NCI-H2227 (cell line): ENCODE results near the gene DGKB.
A peak's percentile ranks its signal among the peaks of the same experiment; 100 is the strongest.
"Not testable (repeated sequence)": the region's sequence is repeated elsewhere in the genome, so short reads cannot be mapped to it uniquely, and the experiment has no call there.

ENCODE experiments used
- DNase-seq: peaks from one replicate; lab custom pipeline; 2025; ENCODE audit not compliant: unreplicated experiment; lab: John Stamatoyannopoulos, UW

DGKB gene

GRCh38 chr7:14332155-14332554 is 570.4 kb downstream of the DGKB start:
- no peak for DNase-seq

DNA sequence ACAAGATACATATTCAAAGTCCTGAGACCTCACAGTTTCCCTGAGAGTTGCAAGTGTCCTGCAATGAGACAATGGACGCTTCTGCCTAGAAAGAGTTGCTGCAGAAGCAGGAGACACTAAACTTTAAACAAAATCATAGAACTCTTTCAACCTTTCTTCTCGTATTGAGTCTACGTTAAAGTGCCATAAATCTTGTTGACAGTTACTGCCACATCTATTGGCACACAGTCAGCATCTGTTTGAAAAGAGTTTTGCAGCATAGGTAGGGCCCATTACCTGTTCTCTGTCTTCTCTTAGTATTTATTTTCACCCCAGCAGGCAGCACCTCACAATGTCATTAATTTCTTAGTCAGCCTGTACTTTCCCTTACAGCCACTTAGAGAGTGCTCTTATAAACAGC is 577.8 kb downstream of the DGKB start:
- DNase-seq = no peak

DNA sequence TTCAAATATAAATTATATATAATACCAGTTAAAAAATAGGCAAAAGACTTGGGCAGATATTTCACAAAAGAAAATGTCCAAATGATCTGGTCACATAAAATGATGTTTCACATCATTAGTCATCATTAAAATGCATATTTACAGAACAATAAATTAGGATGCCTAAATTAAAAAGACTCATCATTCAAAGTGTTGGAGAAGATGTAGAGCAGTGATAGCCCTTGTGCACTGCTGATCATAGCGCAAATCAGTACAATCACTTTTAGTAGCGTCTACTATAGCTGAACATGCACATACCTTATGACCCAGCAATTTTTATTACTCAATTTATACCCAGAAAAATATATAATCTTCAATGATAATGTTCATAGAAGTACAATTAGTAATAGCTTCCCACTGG is 579.8 kb downstream of the DGKB start:
- no peak for DNase-seq

GRCh38 chr7:14321947-14322346 is 580.6 kb downstream of the DGKB start:
- DNase-seq = no peak

- DNase-seq = no peak
These were observed 593.1 kb downstream of the DGKB start for GRCh38 chr7:14309432-14309831.

DNA sequence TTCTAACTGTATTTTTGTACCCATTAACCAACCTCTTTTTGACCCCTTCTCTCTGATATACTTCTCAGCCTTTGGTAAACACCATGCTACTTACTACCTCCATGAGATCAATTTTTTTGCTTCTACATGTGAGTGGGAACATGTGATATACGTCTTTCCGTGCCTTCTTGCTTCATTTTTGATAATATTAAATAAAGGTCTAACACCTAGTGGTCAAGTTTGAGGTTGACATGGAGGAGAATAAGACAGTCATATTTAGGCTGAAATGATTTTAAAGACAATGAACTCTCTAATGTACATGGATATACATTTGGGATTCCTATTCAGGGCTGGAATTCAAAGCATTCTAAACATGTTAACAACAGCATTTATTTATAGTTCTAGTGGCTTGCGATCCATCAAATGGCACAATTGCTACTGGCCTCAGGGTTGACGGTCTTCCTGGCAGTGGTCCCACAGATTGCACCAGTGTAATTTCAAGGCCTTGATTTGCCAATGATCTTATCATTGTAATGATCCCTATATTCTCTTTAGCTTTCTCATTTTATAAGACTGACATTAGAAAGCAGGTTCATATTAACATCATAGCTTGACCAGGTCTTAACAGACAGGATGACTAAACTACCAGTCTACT is 597.2 kb downstream of the DGKB start:
- no peak for DNase-seq

DNA sequence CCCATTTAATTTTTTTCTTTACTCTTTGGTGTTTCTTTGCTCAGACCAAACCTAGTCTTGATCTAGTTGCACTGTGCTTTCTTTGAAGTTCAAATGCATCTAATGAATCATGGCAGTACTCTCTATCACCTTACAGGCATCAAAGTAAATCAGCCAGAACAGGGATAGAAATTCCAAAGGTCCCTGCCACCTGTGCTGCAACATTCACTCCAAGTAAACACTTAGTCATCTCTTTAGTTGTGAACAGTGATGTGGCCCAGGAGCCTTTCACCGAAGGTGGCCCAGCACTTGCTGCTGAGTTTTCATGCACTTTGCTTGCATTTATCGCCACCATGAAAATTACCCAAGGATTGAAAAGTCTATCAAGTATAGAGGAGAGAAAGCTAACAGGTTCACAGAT is 599.0 kb downstream of the DGKB start:
- no peak for DNase-seq

DNA sequence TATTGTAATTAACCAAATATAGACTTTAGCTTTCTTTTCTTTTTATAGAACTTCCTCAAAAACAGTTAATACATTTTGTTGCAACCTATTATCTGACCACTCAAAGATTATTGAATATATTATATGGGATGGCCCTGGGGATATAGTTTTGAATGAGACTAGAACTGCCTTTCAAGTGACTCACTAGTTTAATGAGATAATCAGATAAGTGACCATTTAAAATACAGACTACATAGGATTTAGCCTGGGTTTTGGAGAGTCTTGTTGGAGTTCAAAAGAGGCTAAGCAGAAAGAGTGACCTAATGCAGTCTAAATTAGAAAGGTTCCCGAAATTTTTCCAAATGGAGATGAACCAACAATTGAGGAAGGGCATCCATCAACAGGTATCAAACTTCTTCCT is 607.9 kb downstream of the DGKB start:
- no peak for DNase-seq

DNA sequence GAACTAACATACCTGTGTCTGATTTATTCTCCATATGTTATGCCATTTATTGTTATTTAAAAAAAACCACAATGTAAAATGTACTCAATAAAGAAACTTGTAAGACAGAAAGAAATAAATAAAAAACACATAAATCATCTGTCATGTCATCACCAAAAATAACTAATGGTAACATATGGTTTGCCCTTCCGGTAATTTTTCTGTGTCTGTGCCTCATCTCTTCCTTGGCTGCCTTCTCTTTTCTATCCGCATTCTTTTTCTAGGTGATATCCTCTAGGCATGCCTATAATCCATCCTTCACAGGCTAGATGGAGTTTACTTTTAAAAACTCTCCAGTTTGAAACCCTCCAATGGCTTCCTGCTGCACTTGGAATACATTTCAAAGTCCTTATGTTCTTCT is 609.1 kb downstream of the DGKB start:
- no peak for DNase-seq

GRCh38 chr7:14292737-14293136 is 609.8 kb downstream of the DGKB start:
- no peak for DNase-seq

- DNase-seq = no peak
These were observed 612.6 kb downstream of the DGKB start for GRCh38 chr7:14289957-14290356.

DNA sequence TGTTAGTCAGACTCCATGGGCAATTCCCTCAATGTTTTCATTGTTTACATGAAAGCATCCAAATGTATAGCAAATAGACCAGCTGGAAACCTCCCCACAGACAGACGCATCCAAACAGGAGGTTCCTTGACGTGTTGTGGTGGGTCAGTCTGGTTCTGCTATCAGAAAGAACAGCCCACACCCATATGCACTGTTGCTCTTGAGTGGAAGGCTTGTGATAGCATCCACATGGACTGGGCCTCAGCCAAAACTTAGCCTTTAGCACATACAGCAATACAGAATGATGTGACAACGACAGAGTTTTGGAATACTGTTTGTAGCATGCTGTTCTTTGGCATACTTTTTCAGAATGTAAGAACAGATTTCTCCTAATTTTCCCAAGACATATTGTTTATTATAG is 613.9 kb downstream of the DGKB start:
- DNase-seq = no peak

DNA sequence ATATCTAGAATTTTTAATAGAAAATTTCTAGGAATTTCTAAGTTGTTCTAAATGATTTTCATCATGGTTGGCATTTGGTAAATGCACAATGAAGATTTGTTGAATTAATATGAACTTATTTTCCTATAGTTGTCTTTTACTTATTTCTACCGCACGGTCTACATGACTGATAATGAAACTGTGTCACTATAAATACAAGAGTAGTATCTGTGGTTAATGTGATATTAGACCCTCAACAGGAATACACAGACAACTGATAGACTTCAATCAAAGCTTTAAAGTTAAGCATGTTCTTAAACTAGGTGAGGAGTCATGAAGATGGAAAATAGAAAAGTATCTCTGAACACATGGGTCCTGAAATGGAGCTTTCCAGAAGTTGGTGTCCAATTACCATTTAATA is 615.2 kb downstream of the DGKB start:
- no peak for DNase-seq

DNA sequence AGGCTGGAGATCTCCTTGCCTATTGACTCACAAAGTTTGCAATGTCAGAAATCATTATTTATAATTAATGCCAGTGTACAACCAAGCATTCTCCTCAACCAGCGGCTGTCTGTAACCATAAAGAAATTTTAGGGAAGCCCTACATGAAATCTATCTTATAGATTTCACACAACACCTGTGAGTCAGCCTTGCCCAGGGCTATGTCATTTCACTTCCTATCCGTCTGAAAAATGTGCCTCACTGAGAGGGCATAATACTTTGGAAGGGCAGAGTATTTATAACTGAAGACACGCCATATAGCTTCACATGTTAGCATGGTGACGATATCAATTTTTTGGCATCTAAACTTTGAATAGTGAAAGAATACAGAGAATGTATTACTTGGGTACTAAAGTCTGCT is 616.5 kb downstream of the DGKB start:
- DNase-seq = no peak

DNA sequence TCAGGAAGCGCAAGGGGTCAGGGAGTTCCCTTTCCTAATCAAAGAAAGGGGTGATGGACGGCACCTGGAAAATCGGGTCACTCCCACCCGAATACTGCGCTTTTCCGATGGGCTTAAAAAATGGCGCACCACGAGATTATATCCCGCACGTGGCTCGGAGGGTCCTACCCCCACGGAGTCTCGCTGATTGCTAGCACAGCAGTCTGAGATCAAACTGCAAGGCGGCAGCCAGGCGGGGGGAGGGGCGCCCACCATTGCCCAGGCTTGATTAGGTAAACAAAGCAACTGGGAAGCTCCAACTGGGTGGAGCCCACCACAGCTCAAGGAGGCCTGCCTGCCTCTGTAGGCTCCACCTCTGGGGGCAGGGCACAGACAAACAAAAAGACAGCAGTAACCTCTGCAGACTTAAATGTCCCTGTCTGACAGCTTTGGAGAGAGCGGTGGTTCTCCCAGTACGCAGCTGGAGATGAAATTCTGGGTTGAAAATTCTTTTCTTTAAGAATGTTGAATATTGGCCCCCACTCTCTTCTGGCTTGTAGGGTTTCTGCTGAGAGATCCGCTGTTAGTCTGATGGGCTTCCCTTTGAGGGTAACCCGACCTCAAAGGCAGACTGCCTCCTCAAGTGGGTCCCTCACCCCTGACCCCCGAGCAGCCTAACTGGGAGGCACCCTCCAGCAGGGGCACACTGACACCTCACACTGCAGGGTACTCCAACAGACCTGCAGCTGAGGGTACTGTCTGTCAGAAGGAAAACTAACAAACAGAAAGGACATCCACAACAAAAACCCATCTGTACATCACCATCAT is 623.3 kb downstream of the DGKB start:
- not testable (repeated sequence) for DNase-seq

DNA sequence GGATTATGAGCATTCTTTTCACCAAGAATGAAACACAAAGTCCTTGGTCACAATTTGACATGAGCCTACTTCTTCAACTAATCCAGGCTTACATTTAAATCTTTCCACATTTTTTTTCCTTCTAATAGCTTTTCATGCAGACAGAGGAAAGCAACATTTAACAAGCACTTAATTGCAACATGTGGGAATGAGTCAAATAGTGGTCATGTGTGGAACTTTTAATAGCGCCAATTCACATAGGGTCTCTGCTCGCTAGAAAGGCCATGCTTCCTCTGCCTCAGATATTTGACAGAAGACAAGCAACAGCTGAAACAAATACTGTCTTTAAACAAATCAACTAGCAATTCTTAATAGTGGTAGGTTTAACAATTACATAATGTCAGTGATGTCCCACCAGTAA is 627.2 kb downstream of the DGKB start:
- DNase-seq = no peak

GRCh38 chr7:14271441-14271840 is 631.1 kb downstream of the DGKB start:
- peak; percentile 14 for DNase-seq

DNA sequence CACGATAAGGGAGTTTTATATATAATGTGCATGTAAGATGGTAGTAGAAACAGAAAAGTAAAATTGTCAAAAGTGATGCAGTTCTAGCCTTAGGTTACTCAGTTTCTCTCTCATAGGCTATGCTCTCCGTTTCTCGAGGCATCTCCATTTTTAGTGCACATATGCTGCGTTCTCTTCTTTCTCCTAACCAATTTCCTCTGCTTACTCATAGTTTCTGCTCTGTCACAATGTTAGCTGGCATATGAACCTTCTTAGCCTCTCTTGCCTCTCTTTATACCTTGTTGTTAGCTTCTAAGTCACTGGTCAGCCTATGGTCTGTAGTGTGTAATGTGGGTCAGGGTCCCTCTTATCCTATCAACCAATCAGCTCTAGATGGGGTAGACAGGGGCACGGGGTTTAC is 632.5 kb downstream of the DGKB start:
- DNase-seq = no peak

DNA sequence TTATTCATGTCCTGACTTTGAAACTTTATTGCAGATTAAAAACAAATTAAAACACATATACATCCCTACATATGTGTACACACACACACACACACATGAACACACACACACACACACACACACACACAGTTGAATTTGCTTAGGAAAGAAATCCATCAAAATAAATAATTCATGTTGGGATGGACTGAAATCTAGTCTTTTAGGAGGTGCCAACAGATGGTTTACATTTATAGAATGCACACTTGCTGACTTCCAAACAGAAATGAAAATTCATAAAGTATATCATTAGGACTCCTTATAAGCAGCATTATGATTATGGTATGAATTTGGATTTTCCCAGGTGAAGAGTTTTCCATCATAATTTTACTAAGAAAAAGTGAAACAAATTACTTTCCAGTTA is 642.5 kb downstream of the DGKB start:
- DNase-seq = no peak

DNA sequence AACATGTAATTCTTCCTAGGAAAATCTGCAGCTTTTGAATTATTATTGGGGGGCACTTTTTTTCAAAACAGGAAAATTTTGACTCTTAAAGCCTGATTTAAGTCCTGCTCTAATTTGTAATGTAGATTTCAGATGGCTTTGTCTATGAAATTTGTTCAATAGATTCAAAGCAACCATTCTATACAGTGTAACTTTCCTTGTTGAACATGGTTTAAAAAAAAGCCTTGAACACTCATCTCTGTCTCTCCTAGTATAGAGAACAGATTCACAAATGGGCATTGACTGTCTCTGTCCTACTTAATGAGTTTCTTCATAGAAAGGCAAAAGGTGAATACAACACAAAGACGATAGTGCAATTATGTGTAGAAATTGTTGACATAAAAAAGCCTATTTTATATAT is 643.7 kb downstream of the DGKB start:
- DNase-seq = no peak

GRCh38 chr7:14258441-14258840 is 644.1 kb downstream of the DGKB start:
- DNase-seq = no peak

DNA sequence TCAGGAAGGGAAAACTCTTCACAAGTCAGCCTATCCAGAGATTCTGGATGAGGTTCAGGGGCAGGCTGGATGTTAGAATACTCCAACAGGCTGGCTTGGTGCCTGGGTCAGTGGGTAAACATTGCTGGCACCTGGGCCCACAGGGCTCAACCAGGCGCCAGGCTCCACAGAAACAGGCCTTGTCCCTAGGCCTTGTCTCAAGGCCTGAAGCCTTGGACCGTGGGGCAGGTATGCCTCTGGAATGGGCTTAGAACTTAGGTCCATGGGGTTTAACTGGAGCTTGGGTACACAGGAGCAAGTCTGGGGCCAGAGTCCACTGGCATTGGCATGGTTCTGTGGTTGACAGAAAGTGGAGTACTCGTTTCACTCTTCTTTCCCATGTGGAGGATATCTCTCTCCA is 650.1 kb downstream of the DGKB start:
- no peak for DNase-seq

DNA sequence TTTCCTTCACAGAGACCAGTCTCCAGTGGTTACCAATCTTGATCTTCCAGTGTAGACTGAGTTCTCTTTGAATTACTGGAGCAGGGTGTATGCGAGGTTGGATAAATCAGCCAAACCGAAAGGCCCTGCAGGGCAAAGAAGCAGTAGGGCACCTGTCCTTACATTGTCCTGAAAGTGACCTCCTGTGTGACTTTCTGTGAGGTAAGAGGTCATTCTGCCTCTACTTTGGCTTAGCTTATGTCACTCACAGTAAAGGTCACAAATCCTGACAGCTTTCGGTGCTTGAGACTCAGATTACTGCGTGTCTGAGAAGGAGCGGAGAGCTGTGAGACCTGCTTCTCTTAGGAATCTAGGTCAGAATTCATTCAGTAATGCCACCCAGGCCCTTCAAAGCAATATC is 660.4 kb downstream of the DGKB start:
- DNase-seq = no peak
